Dedifferentiated amniotic fluid mesenchymal stem cell (primary cell): ENCODE results near the gene ZNF341.
"Not testable (repeated sequence)": the region's sequence is repeated elsewhere in the genome, so short reads cannot be mapped to it uniquely, and the experiment has no call there.

ENCODE experiments used
- DNase-seq: peaks from one replicate; pipeline ENCODE4 v3.0.0-alpha.2; 2016; ENCODE audit errors: extremely low spot score

The ZNF341 gene

DNA sequence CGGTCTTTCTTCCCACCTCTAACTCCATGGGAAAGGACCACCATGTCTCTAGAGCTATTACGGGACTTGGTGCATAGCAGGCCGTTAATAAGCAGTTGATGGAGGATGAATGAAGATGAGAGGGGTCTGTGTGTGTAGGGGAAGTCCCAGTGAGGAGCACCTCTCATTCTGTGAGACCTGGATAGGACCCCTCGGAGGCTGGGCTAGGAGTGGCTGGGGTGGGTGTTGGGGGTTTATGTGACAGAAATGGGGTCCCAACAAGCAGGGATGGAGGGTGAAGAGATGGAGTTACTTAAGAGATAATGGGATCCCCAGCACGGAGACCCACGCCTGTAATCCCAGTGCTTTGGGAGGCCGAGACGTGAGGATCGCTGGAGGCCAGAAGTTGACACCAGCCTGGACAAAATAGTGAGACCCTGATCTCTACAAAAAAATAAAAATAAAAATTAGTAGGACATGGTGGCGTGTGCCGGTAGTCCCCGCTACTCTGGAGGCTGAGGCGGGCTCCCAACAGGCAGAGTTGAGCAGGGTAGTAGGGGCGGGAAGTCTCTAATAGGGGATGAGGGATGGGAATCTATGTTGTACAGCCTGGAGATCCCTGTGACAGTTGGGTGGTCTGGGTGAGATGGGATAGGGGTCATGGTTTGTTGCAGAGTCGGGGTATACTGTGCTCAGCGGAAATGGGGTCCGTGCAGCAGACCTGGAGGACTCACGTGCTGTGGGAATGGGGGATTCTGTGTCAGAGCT lies 677 bp upstream of the ZNF341 start:
- no peak for DNase-seq

GRCh38 chr20:33732166-33732970 lies 572 bp downstream of the ZNF341 start:
- DNase-seq: no peak

GRCh38 chr20:33733654-33734576 lies 2.1 kb downstream of the ZNF341 start:
- peak; percentile 82 for DNase-seq

GRCh38 chr20:33736962-33737361 lies 5.2 kb downstream of the ZNF341 start:
- DNase-seq: no peak

- no peak for DNase-seq
These were observed 7.7 kb downstream of the ZNF341 start for GRCh38 chr20:33739493-33739892.

GRCh38 chr20:33740189-33740588 lies 8.4 kb downstream of the ZNF341 start:
- no peak for DNase-seq

GRCh38 chr20:33744181-33744580 lies 12.4 kb downstream of the ZNF341 start:
- DNase-seq: no peak

DNA sequence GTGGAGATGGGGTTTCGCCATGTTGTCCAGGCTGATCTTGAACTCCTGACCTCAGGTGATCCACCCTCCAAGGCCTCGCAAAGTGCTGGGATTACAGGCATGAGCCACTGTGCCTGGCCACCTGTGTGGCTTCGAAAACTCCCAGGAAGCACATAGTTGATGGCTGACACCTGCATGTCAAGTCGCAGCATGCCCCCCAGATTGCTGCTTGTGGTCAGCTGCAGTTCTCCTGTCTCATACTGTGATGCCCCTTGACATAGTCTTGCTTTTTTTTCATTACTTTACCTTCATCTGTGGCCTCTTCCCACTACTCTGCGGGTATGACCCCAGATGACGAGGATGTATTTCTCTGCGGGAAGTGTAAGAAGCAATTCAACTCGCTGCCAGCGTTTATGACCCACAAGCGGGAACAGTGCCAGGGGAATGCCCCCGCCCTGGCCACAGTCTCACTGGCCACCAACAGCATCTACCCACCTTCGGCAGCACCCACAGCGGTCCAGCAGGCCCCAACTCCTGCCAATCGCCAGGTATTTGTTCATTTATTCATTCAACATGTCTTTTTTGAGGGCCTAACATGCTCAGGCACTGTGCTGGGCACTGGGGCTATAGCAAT lies 13.1 kb downstream of the ZNF341 start:
- no peak for DNase-seq

DNA sequence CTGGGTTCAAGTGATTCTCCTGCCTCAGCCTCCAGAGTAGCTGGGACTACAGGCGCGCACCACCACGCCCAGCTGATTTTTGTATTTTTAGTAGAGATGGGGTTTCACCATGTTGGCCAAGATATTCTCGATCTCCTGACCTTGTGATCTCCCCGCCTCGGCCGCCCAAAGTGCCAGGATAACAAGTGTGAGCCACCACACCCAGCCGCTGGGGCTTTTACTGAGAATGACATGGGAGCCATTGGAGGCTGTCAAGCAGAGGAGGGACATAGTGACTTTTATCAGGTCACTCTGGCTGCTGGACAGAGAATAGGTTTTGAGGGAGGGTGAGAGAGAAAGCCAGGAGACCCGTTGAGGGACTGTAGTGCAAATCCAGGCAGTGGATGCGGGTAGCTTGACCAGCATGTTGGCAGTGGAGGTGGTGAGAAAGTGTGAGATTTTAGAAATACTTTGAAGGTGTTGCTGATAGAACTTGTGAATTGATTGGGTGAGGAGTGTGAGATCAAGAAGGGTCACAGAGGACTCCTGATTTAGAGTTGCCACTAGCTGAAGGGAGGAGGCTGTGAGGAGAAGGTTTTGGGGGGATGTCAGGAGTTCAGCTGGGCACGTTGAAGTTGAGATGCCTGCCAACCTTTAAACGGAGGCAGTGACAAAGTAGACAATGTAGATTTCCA lies 14.7 kb downstream of the ZNF341 start:
- no peak for DNase-seq

GRCh38 chr20:33751775-33752174 lies 20.0 kb downstream of the ZNF341 start:
- DNase-seq: no peak

DNA sequence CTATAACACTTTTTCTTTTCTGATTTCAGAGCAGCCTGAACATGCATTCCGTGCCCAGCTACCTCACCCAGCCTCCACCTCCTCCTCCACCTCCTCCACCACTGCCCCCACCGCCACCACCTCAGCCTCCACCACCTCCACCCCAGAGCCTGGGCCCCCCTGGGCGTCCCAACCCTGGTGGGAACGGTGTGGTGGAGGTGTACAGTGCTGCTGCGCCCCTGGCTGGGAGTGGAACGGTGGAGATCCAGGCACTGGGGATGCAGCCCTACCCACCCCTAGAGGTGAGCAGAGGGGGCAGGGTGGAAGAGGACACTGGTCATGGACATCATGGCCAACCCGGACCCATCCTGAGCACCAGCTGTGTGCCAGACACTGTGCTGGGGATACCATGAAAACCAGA lies 21.3 kb downstream of the ZNF341 start:
- DNase-seq: no peak

DNA sequence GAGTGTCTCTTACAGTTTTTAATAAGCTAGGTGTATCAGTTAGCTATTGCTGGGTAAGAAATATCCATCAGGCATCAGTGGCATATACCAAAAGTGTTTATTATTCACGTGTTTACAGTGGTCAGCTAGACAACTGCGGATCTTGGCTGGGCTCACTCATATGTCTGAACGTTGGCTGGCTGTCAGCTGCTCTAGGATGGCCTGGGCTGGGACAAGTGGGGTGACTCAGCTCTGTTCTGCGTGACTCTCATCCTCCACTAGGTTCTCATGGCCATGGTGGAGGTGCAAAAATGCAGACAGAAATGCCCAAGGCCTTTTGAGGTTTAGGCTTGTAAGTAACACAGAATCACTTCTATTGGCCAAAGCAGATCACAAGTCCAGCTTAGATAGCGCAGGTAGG lies 22.0 kb downstream of the ZNF341 start:
- no peak for DNase-seq

DNA sequence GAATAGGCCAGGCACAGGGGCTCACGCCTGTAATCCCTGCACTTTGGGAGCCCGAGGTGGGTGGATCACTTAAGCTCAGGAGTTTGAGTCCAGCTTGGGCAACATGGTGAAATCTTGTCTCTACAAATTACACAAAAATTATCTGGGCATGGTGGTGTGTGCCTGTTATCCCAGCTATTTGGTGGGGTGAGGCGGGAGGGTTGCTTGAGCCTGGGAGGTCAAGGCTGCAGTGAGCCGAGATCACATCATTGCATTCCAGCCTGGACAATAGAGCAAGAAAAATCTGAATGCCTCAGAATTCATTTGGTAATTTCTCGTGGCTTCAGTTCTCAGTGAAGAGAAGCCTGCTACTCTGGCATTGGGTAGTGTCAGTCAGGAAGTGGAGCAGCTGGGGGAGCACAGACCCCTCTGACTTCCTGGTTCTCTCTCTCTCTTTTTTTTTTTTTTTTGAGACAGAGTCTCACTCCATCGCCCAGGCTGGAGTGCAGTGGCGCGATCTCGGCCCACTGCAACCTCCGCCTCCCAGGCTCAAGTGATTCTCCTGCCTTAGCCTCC lies 24.2 kb downstream of the ZNF341 start:
- DNase-seq: not testable (repeated sequence)

DNA sequence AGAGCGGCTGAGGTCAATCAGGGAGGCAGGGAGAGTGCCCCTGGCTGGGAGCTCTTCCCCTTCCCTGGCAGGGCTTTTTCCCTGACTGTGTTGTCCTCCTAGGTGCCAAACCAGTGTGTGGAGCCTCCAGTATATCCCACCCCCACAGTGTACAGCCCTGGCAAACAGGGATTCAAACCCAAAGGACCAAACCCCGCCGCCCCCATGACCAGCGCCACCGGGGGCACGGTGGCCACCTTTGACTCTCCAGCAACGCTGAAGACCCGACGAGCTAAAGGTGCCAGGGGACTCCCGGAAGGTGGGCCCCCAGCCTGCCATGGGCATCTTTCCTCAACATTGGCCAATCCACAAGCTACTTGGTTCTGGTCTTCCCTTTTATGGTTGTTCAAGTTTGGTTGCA lies 25.2 kb downstream of the ZNF341 start:
- no peak for DNase-seq

GRCh38 chr20:33757458-33757857 lies 25.7 kb downstream of the ZNF341 start:
- DNase-seq: no peak

- DNase-seq: no peak
These were observed 30.0 kb downstream of the ZNF341 start for GRCh38 chr20:33761698-33762250.

- DNase-seq: no peak
These were observed 33.3 kb downstream of the ZNF341 start for GRCh38 chr20:33765099-33765498.

- DNase-seq: no peak
These were observed 33.8 kb downstream of the ZNF341 start for GRCh38 chr20:33765592-33765991.

DNA sequence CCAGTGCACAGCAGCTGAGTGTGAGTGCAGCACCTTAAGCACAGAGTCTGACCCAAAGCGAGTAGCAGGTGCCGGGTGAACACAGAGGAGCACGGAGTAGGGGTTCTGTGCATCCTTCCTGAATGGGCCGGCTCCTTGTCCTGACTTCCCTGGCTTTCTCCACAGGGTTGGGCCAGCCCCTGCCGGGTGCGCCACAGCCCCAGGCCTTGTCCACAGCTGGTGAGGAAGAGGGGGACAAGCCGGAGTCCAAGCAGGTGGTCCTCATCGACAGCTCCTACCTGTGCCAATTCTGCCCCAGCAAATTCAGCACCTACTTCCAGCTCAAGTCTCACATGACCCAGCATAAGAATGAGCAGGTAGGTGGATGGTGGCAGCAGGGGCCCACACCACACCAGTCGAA lies 34.9 kb downstream of the ZNF341 start:
- DNase-seq: no peak

DNA sequence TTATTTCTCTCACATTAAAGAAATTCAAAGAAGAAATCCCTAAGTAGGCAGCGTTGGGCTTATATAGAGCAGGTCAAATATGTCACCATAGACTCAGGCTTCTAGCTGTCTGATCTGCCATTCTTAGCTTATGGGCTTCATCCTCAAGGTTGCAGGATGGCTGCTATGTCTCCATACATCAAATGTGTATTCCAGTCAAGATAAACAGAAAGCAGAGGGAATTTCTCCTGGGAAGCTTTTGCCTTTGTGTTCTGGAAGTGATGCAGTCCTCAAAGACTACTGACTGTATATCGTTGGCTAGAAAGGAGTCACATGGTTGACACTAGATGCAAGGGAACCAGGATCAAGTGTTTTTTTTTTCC lies 36.0 kb downstream of the ZNF341 start:
- DNase-seq: no peak

DNA sequence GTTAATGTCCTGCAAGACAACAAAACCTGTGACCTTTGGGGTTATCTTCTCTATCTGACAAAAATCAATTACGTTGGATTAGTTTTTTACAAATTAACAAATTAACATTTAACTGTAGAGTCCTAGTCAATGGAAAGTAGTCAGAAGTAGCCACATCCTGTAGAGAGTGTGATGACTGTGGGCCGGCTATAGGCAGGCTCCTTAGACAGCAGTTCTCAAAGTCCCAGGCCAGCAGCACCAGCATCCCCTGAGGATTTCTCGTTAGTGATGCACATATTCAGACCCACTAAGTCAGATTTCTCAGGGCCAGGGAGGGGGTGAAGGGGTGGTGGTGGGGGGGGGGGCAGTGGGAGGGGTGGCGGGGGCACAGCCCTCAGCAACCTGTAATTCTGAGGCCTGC lies 37.2 kb downstream of the ZNF341 start:
- DNase-seq: no peak
